Stimulated activated CD8-positive, alpha-beta memory T cell treated with anti-CD3 and anti-CD28 coated beads, Interleukin-4, amount 100 ng/mL, for 1 hour (primary cell): ENCODE measurements around the gene OOSP4B.
"Not testable (repeated sequence)": the region's sequence is repeated elsewhere in the genome, so short reads cannot be mapped to it uniquely, and the experiment has no call there.

ENCODE experiments used
- DNase-seq, 2 donors: peaks; one replicate each; pipeline ENCODE4 v3.0.0-alpha.2; 2020; ENCODE audit warnings: low read depth in 2 of 2, low spot score in 1 of 2

The OOSP4B gene

GRCh38 chr11:60059521-60060240 is 42.7 kb downstream of the OOSP4B start:
- DNase-seq, result no peak

GRCh38 chr11:60064111-60064510 is 47.1 kb downstream of the OOSP4B start:
- no peak for DNase-seq

- no peak for DNase-seq
Observed at GRCh38 chr11:60065801-60066200, 48.8 kb downstream of the OOSP4B start.

GRCh38 chr11:60069450-60069849 is 52.5 kb downstream of the OOSP4B start:
- no peak for DNase-seq

GRCh38 chr11:60071644-60072043 is 54.7 kb downstream of the OOSP4B start:
- not testable (repeated sequence) for DNase-seq

GRCh38 chr11:60077216-60077817 is 60.3 kb downstream of the OOSP4B start:
- no peak for DNase-seq

GRCh38 chr11:60077981-60078380 is 61.0 kb downstream of the OOSP4B start:
- DNase-seq, result no peak

- DNase-seq, result no peak
Observed at GRCh38 chr11:60078745-60079144, 61.8 kb downstream of the OOSP4B start.

GRCh38 chr11:60080535-60080934 is 63.6 kb downstream of the OOSP4B start:
- DNase-seq, result no peak
